Testis (tissue), 2 donors: ENCODE measurements around the gene METTL25.

Experiments used
- CTCF ChIP-seq, 3 experiments: fragments of 450-650 bp in 2 of 3; fragments of 200-600 bp in 1 of 3; sonication (generic) in 1 of 3; IDR thresholded peaks; one replicate each; pipeline ENCODE4 v1.5.1; 2016 to 2019; ENCODE audit warnings: antibody characterized with exemption in 3 of 3, mild to moderate bottlenecking in 2 of 3, moderate library complexity in 1 of 3
- POLR2A ChIP-seq: fragments of 450-650 bp; IDR thresholded peaks from one replicate; pipeline ENCODE4 v1.6.1; 2017; ENCODE audit warnings: antibody characterized with exemption, mild to moderate bottlenecking, moderate library complexity

GRCh38 chr12:82415402-82415801, 57.1 kb downstream of the METTL25 start:
- TF ChIP-seq CTCF (IDR thresholded peaks at IDR 0.05) (no peak), POLR2A (no peak)
